HT1080 (cell line): Measurements from ENCODE around the gene CABLES2. TPM values are rescaled to one million over a fixed set of nuclear protein-coding genes. Genes with fewer than 3 reads are reported as not detected.

ENCODE experiments used
- DNase-seq: peaks from one replicate; pipeline ENCODE4 v3.0.0-alpha.2; 2015; ENCODE audit warnings: low read depth
- total RNA-seq: library from RNA; depleted of rRNA; stranded (reverse); fragments of >200 nt; shearing (Covaris generic); gene quantifications from 2 replicates; pipeline ENCODE4 v1.2.3, GENCODE V29; 2014

The CABLES2 gene
- total RNA-seq, 1 experiment from 2014 or later, result 2.9 TPM

GRCh38 chr20:62418709-62419487 lies 11.8 kb upstream of the CABLES2 start:
- no peak for DNase-seq

- DNase-seq, result no peak
These were observed 11.1 kb upstream of the CABLES2 start for GRCh38 chr20:62417981-62418708.

GRCh38 chr20:62416651-62417637 lies 9.9 kb upstream of the CABLES2 start:
- no peak for DNase-seq

GRCh38 chr20:62415354-62416111 lies 8.4 kb upstream of the CABLES2 start:
- no peak for DNase-seq

- DNase-seq, result peak; percentile 15
These were observed 6.9 kb upstream of the CABLES2 start for GRCh38 chr20:62413896-62414481.

GRCh38 chr20:62413025-62413570 lies 6.0 kb upstream of the CABLES2 start:
- no peak for DNase-seq

GRCh38 chr20:62412194-62413024 lies 5.3 kb upstream of the CABLES2 start:
- no peak for DNase-seq

GRCh38 chr20:62411479-62412193 lies 4.6 kb upstream of the CABLES2 start:
- DNase-seq, result no peak

GRCh38 chr20:62410746-62411478 lies 3.8 kb upstream of the CABLES2 start:
- DNase-seq, result no peak

- peak; percentile 32 for DNase-seq
These were observed 3.1 kb upstream of the CABLES2 start for GRCh38 chr20:62409931-62410745.

- no peak for DNase-seq
These were observed 2.2 kb upstream of the CABLES2 start for GRCh38 chr20:62409086-62409853.

GRCh38 chr20:62408640-62409039 lies 1.6 kb upstream of the CABLES2 start:
- no peak for DNase-seq

- no peak for DNase-seq
These were observed 970 bp upstream of the CABLES2 start for GRCh38 chr20:62408055-62408454.

- no peak for DNase-seq
These were observed 379 bp downstream of the CABLES2 start for GRCh38 chr20:62406635-62407176.

- no peak for DNase-seq
These were observed 1.0 kb downstream of the CABLES2 start for GRCh38 chr20:62405981-62406513.
